ENCODE data around the gene TSC22D3. TPM values are rescaled to one million over a fixed set of nuclear protein-coding genes. Genes with fewer than 3 reads are reported as not detected.
"Not testable (repeated sequence)": the region's sequence is repeated elsewhere in the genome, so short reads cannot be mapped to it uniquely, and the experiment has no call there.

Gene TSC22D3
- total RNA-seq, 6 experiments from 2014 or later = 11.0 to 17.8 (median 12.2) TPM

GRCh38 chrX:107686026-107686425, 89.6 kb downstream of the TSC22D3 start:
- Mint-ChIP-seq H3K27me3 (ENCODE audit: insufficient read depth) (peaks cover 14% of the 10 kb centered on the region), H3K36me3 (ENCODE audit: low read depth) (no peaks in the 10 kb centered on the region), H3K27ac (no peak overlapping the region), H3K4me3 (no peak overlapping the region), H3K4me1 (ENCODE audit: low read depth) (no peaks in the 10 kb centered on the region), H3K9me3 (no peaks in the 10 kb centered on the region; the same call in 1 of the 2 replicates)
- no peak for TF ChIP-seq CTCF (IDR thresholded peaks at IDR 0.05)
- DNase-seq = no peak

- not testable (repeated sequence) for H3K36me3 Mint-ChIP-seq (ENCODE audit: low read depth); DNase-seq; H3K4me3 Mint-ChIP-seq; H3K27ac Mint-ChIP-seq; H3K9me3 Mint-ChIP-seq; H3K4me1 Mint-ChIP-seq (ENCODE audit: low read depth)
- peaks cover 16% of the 10 kb centered on the region for H3K27me3 Mint-ChIP-seq (ENCODE audit: insufficient read depth)
Observed at GRCh38 chrX:107685586-107685985, 90.0 kb downstream of the TSC22D3 start.

GRCh38 chrX:107684956-107685385, 90.6 kb downstream of the TSC22D3 start:
- no peak overlapping the region for H3K27ac Mint-ChIP-seq
- peaks cover under 1% of the 10 kb centered on the region; the same call in 1 of the 2 replicates for H3K4me1 Mint-ChIP-seq (ENCODE audit: low read depth)
- H3K9me3 Mint-ChIP-seq = no peaks in the 10 kb centered on the region; the same call in 1 of the 2 replicates
- no peaks in the 10 kb centered on the region for H3K36me3 Mint-ChIP-seq (ENCODE audit: low read depth)
- no peak for DNase-seq
- TF ChIP-seq CTCF (IDR thresholded peaks at IDR 0.05) = no peak
- peaks cover 19% of the 10 kb centered on the region for H3K27me3 Mint-ChIP-seq (ENCODE audit: insufficient read depth)
- H3K4me3 Mint-ChIP-seq = no peak overlapping the region

- Mint-ChIP-seq H3K36me3 (ENCODE audit: low read depth) (no peaks in the 10 kb centered on the region), H3K27me3 (ENCODE audit: insufficient read depth) (peaks cover 16% of the 10 kb centered on the region)
Observed at GRCh38 chrX:107683931-107684330, 91.7 kb downstream of the TSC22D3 start.

GRCh38 chrX:107683124-107683895, 92.3 kb downstream of the TSC22D3 start:
- Mint-ChIP-seq H3K27ac (no peak overlapping the region), H3K36me3 (ENCODE audit: low read depth) (no peaks in the 10 kb centered on the region), H3K4me1 (ENCODE audit: low read depth) (peaks cover 6% of the 10 kb centered on the region; the same call in 1 of the 2 replicates), H3K27me3 (ENCODE audit: insufficient read depth) (peaks cover 13% of the 10 kb centered on the region), H3K9me3 (no peaks in the 10 kb centered on the region; the same call in 1 of the 2 replicates), H3K4me3 (no peak overlapping the region)
- no peak for TF ChIP-seq CTCF (IDR thresholded peaks at IDR 0.05)
- DNase-seq = no peak

More at GRCh38 chrX:107683931-107684330, 91.7 kb downstream of the TSC22D3 start:
- H3K9me3 Mint-ChIP-seq = no peaks in the 10 kb centered on the region; the same call in 1 of the 2 replicates
- peaks cover 6% of the 10 kb centered on the region; the same call in 1 of the 2 replicates for H3K4me1 Mint-ChIP-seq (ENCODE audit: low read depth)
- no peak for TF ChIP-seq CTCF (IDR thresholded peaks at IDR 0.05)
- H3K27ac Mint-ChIP-seq = no peak overlapping the region
- H3K4me3 Mint-ChIP-seq = no peak overlapping the region
- no peak for DNase-seq

- no peaks in the 10 kb centered on the region for H3K36me3 Mint-ChIP-seq (ENCODE audit: low read depth)
- TF ChIP-seq CTCF (IDR thresholded peaks at IDR 0.05) = no peak
- DNase-seq = no peak
- no peak overlapping the region for H3K4me3 Mint-ChIP-seq
- H3K9me3 Mint-ChIP-seq = no peaks in the 10 kb centered on the region; the same call in 1 of the 2 replicates
- peaks cover 7% of the 10 kb centered on the region for H3K4me1 Mint-ChIP-seq (ENCODE audit: low read depth)
- no peak overlapping the region for H3K27ac Mint-ChIP-seq
- peaks cover 10% of the 10 kb centered on the region for H3K27me3 Mint-ChIP-seq (ENCODE audit: insufficient read depth)
Observed at GRCh38 chrX:107682256-107682655, 93.3 kb downstream of the TSC22D3 start.

Measured in HFFc6 (cell line).